HG02870 (cell line): ENCODE measurements around the gene PLCL2.

Source experiments
- ATAC-seq: cut with Tn5 transposase; IDR thresholded peaks from one replicate; pipeline ENCODE4 v1.9.1; 2021; ENCODE audit warnings: mild to moderate bottlenecking, moderate library complexity; ENCODE audit not compliant: unreplicated experiment

PLCL2 gene

GRCh38 chr3:16884748-16885592 is at the start of gene PLCL2:
Gene PLCL2, plus strand, starts transcription at chr3:16884955. Its CDS starts 85 bp downstream, at chr3:16885040.
- peak; percentile 39 for ATAC-seq

DNA sequence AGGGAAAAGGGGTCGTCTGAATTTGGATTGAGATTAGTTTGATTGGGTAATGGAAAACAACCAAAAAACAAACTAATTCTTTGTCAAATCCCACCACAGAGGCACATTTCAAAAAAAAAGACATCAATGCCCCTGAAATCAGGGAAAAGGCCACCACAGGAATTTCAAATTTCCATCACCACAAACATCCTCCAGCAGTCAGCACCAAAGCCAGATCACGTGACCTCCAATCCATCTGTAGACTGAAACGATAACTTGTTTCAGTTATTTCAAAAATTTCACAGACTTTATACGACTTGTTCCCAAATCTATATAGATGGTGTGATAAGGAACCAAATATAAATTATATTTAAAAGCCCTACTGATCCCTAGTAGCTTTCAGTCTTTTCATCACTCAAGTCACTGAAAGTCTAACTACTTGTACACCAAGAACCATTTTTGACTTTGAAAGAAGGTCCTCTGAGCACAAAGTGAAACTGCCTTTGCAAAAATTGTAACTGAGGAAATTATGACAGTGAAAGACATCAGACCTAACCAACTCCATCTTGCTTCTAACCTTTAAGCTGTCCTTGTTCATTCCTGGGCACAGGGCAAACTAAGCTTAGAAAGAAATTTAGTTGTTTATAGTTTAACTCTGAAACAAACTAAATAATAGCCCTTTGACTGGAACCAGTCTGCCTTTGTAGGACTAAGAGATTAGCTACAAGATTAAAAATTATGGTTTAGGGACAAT is 48.1 kb upstream of the PLCL2 start:
- ATAC-seq = no peak

GRCh38 chr3:16837602-16838001 is 47.2 kb upstream of the PLCL2 start:
- ATAC-seq = no peak

- ATAC-seq = no peak
Observed at GRCh38 chr3:16838561-16838960, 46.2 kb upstream of the PLCL2 start.

GRCh38 chr3:16839271-16840100 is 45.3 kb upstream of the PLCL2 start:
- ATAC-seq = no peak

- no peak for ATAC-seq
Observed at GRCh38 chr3:16840101-16840424, 44.7 kb upstream of the PLCL2 start.

GRCh38 chr3:16841041-16841753 is 43.6 kb upstream of the PLCL2 start:
- ATAC-seq = no peak

- peak; percentile 43 for ATAC-seq
Observed at GRCh38 chr3:16841904-16842271, 42.9 kb upstream of the PLCL2 start.

DNA sequence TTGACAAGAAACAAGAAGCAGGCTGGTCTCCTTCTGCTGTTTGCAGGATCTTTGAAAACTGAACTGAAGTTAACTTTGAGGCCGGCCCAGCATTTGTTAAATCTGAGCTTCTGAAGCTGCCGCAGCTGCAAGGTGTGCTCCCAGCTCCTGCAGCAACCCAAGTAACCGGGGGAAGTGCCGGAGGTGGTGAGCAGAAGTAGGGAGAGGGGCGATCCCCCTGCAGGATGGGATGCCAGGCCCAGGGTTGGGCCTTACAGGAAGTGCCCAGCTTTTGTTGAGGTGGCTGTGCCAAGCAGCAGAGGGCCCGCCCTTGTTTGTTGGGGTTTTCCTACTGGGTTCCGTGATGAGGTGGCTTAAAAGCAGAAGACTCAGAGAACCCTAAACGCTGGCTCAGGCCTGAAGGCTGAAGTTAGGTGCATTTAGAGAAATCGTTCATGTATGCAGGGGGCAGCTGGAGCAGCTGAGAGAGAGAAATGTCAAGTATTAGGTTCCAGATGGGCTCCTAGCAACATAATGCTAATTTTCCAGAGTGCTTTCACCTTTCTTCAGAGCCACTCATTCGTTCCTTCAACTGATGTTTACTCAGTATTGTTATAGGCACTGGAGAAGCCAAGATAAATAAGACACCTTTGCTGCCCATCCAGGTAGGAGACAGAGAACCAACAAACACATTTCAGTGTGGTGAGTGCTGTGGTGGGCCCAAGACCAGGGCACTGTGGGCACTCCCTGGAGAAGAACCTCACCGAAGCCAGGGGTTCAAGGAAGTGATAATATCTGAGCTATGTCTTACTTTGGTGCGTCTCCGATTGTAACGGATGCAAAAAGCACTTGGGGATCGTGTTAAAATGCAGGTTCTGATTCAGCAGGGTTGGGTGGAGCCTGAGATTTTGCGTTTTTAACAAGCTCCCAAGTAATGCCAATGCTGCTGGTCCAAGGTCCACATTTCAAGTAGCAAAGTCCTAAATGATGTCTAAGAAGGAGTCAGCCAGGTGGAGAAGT is 42.2 kb upstream of the PLCL2 start:
- ATAC-seq = peak; percentile 74

DNA sequence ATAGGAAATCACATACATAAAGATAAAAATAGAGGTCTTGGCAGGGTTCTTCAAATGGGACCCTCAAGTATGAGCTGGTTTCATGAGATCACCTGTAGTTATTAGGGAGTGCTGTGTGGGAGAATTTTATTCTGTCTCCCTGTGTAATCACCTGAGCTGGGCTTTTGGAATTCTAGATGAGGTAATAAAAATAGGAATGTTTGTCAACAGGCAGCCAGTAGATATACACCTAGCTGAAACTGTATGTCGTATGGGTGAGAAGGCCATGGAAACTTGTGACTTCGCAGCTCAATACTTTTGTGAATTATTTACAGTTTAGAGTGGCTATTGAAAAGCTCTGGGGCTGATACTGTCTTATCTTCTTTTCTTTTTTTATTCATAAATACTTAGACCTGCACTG is 40.5 kb upstream of the PLCL2 start:
- ATAC-seq = no peak

DNA sequence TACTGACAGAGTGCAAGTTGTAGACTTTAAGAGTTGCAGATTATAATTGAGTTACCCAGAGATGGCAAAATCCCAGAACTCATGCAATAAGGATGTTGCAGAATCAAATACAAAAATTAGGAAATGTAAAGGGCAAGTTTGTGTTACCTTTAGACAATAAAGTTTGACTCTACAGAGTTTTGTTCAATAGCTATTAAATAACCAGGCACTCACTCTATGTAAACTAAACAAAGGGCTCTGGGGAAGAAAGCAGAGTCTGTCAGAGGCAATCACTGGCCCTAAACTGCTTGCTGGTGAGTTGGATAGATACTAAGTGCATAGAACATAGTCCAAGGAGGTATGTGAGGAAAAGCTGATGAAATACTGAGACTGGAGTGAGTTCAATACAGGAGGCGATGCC is 40.0 kb upstream of the PLCL2 start:
- no peak for ATAC-seq

GRCh38 chr3:16846373-16847080 is 38.2 kb upstream of the PLCL2 start:
- ATAC-seq = no peak

DNA sequence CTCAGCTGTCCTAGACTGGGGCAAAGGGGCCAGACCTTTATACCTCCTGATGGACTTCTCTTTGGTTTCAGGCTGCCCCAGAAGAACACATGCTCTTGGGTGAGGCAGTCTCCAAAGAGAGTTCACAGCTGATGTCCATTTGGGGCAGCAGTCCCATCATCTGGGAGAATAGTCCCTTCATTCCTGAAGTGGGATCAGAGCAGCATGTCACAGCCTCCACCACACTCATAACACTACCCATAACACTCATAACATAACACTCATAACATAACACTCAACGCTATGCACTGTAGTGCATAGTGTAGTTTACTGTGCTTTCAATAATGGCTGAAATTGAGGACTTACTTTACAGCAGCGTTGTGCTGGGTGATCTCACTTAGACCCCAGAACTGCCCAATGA is 36.7 kb upstream of the PLCL2 start:
- ATAC-seq = peak; percentile 91

DNA sequence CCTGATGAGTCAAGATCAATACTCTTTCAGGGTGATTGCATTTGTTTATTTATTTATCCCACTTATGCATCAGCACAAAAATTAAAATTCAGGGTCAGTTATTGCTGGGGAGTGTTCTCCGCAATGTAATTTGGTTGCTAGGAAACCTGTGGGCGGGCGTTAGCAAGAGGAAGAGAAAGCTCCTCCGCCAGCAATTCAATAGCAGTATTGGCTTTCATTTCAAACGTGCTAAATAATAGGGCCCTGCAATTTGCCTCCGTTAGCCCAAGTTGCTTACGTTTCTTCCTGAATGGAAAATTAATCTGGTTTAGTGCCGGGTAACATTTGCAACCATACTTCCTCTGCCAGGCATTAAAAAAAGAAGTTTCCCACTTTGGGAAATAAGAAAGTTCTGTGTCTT is 35.5 kb upstream of the PLCL2 start:
- peak; percentile 71 for ATAC-seq

- no peak for ATAC-seq
Observed at GRCh38 chr3:16849795-16850194, 35.0 kb upstream of the PLCL2 start.

GRCh38 chr3:16855497-16855896 is 29.3 kb upstream of the PLCL2 start:
- no peak for ATAC-seq

DNA sequence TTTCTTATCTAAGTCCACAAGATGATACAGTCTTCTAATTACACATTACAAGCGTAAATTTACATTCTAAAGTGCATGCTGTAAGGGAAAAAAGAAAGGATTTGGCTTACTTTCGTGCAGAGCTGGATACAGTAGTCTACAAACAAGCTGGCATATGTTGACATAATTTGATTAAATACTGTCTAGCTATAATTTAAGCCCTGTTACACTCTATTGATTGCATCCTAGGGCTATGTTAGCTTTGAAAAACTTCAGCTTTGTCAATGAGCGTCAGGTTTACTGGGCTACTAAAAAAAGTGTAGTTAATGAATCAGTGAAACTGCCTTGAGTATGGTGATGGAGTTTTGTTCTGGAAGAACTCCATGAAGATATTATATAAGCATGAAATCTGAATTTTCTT is 24.5 kb upstream of the PLCL2 start:
- ATAC-seq = no peak

DNA sequence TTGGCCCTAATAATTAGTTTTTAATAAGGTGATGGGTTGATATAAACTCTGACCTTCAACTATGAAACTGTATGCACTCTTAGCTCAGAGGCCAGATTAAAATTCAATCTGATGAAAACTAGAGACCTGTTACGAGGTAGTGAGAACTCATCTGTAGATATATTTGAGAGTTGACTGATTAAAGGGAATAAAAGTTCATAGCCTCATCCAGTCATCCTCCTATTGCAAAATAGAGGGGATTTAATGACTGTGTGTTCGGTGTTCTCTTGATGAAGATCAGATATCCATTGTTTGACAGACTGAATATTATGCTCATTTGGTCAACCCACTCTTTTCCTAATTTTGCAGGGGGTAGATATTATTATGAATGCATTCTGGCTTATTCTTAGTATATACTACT is 23.3 kb upstream of the PLCL2 start:
- no peak for ATAC-seq
